Stimulated activated CD8-positive, alpha-beta memory T cell treated with anti-CD3 and anti-CD28 coated beads, Interleukin-7, amount 100 ng/mL, for 24 hours (primary cell): Measurements from ENCODE around the gene ABCB4.

Source experiments
- DNase-seq: peaks from one replicate; pipeline ENCODE4 v3.0.0-alpha.2; 2020; ENCODE audit warnings: low read depth

Gene ABCB4

GRCh38 chr7:87475359-87476178 lies at the start of gene ABCB4:
ABCB4 (minus strand) TSS chr7:87475680; CDS start chr7:87475465, 215 bp downstream.
- DNase-seq: no peak

GRCh38 chr7:87518735-87519134 lies 43.3 kb upstream of the ABCB4 start:
- DNase-seq: no peak

DNA sequence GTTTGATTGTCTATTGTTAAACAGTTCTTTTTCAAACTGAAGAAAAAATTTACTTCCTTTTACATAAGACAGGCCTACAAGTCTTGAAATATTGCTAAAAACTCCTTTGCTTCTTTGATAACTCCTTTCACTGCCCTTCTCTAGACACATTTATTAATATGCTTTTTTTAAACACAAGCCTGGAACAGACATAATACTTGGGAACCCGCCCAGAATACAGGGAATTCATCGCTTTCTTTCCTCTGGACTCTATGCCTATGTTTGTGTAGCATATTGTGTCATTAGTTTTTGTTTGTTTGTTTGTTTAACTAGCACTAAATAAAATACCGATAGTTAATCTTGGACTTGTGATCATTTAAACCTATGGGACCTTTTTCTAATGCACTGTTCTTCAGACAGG lies 42.4 kb upstream of the ABCB4 start:
- DNase-seq: no peak

DNA sequence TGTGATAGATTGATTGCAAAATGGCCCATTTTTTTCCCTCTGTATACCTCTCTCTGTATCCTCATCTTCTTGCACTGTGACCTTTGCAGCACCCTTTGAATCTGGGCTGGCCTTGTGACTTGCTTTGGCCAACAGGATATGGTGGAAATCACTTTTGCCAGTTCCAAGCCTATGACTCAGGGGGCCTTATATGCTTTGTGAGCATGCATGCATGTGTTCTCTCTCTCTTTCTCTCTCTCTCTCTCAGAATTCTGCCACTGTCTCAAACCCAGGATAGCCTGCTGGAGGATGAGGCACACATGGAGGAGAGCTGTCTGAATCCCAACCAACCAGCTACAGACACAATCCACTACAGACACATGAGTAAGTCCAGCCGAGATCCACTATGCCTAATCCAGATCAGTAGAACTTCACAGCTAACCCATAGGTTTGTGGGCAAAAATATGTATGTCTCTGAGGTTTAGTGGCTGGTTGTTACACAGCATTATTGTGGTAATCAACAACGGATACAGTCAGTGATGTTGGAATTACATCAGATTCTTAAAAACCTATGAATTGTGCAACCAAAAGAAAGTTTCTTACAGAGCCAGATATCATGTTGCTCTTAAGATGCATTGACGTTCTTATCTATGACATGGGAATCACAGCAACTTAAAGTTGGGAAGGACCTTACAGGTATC lies 41.8 kb upstream of the ABCB4 start:
- DNase-seq: no peak

GRCh38 chr7:87513735-87514335 lies 38.4 kb upstream of the ABCB4 start:
- DNase-seq: no peak

DNA sequence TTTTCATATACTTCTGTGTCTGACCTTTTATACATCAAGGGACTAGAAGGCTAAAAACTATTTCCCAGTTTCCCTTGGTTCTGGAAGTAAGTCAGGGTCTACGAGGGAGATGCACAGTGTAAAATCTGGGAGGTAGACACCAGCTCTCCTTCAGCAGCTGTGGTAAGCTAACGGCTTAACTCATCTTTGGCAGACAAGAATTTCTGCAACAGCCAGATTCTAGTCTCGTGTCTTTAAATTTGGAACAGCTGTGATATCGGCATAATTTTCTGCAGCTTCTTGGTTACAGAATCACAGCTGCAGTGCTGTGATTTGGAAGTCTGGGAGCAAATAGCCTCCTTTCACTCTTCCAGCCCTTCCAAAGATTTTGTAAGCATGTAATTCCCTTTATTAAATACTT lies 37.4 kb upstream of the ABCB4 start:
- no peak for DNase-seq

DNA sequence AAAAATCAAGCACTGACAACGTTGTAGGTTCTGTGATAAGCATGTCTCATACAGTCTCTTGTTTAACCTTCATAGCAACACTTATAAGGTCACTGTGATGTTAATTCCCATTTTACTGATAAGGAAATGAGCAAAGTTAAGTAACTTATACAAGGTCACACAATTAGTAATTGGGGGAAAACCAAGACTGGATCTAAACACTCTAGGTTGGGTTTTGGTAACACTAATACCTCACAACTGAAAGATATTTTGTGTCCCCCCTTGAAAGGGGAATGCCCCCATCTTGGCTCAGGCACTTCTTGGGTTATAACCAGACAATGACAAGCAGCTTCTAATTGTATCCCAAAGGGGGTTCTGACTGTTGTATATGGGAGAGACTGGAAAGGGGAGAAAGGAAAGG lies 36.0 kb upstream of the ABCB4 start:
- DNase-seq: no peak

GRCh38 chr7:87510411-87510875 lies 35.0 kb upstream of the ABCB4 start:
- no peak for DNase-seq

DNA sequence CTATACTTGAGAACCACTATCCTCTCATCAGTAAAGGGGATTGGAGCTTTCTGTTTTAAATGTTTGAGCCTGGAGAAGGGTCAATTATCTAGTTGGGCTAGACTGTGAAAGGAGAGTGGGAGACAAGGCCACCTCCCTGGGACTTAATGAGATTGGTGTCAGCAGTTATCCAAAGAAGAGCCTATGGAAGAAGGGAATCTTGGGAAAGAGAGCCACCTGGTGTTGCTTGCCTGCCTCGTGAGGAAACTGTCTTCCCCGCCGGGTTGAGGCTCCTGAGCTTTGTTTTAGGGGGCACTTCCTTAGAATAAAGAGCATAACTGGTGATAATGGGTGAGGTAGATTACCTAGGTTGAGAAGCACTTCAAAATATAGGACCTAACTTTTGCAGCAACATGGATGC lies 32.0 kb upstream of the ABCB4 start:
- DNase-seq: no peak

DNA sequence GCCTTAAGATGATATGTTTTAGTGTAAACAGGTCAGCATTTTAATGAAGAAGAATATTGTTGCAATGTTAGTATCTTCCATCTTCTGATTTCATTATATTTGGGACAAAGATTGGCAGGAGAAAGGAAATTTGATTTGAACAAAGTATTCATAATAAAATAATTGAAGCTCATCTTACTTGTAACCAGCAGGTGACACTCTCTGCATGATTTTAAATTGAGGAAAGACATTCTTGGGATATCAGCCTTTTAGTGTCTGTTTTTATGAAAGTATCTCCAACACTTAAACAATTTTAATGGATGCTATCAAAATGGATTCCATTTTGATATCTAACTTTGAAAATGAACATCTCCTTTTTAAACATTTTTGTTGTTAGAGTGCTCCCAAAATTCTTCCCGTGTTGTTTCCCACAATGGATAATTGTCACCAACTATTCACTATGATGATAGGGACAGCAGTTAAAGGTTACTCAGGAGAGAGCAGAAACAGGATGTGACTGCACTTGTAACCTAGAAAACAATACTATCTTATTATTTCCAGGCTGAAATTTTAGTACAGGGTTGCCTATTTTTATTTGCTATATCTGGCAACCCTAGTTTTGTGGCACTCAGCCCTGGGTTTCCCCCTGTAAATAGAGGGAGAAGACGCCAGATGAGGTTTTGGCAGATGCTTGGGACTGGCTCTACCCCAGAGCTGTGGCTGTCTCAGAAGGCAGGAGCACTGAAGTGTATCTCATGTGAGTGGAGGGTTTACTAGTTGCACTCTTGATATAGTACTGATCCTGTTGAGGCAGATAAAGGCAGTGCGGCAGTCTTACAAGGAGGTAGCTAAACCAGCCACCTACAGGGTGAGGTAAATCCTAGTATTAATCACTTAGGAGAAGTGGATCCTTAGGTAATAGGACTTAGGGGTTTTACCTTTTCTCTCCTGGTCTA lies 31.0 kb upstream of the ABCB4 start:
- DNase-seq: no peak

DNA sequence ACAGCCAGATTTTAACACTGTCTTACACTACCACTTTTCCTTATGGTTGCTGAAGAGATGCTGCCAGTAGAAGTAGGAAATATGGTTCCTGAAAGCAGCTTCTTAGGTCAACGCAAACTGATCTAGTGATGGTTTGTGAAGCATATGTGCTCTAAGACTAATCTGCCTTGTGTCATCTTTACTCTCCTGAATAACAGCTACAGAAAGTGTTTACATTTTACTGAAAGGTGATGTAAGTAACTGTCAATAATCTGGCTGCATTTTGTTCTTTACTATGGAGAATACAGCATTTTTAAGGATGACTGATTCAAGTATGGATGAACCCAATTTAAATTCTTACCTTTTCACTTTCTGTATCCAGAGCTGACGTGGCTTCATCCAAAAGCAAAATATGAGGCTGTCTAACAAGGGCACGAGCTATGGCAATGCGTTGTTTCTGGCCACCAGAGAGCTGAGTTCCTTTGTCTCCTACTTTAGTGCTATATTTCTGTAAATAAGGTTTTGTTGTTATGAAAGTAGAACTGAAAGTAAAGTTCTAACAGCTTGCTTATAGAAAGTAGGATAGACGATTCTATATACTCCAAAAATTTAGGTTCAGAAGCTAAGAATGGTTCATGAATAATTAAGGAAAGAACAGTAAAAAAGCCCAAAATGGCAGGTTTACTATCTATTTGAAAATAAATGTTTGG lies 30.2 kb upstream of the ABCB4 start:
- DNase-seq: no peak

GRCh38 chr7:87505122-87505521 lies 29.6 kb upstream of the ABCB4 start:
- no peak for DNase-seq

DNA sequence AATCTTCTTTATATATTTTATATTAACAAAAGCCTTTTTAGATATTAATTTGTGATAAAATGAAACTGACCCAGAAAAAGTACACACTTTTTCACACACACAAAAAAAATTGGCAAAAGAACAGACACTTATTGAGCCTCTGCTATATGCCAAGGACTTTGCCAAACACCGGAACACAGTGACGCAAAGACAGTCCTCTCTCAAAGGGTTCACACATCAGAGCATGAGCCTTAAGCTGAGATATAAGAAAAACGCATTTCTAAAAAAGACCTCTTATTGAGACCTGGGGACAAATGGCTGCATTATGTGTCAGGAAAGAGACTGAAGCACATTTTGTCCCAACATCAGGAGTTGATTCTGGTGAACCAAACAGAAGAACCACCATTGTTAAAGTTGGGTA lies 24.0 kb upstream of the ABCB4 start:
- DNase-seq: no peak

- no peak for DNase-seq
Measured at GRCh38 chr7:87498893-87499292, 23.4 kb upstream of the ABCB4 start.

DNA sequence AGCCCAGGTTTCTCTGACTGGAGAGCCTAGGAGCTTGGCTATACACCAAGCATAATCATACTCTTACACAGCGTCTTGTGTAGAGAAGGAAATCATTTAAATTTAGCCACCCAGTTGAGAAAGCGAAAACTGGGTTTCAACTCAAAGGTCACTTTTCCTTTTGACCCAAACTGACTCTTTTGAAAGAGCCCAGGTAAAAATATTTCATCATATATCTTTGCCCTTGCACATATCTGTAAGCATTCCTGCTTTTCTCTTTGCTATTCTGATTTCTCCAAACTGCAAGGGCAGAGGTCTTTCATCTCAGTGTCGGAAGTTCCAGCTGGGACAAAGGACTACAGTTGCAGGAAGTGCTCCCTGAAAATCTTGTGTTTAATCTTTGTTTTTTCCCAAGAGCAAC lies 22.0 kb upstream of the ABCB4 start:
- DNase-seq: no peak

DNA sequence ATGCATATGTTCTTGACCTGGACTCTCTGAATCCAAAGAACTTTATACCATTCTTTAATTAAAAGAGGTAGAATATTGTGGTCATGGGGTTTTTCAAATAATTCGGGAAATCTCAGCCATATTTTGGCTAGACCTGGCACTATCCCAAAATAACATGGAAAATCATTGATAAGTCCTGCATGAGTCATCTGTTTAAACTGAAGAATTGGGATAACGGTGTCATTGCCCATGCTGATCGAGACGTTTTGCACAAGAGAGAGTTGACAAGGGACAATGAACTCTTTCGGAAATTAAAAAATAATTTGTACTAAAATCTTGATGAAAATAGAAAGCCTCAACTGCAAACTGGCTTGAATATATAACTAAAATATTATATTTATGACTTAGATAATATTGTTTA lies 19.9 kb upstream of the ABCB4 start:
- DNase-seq: no peak

- no peak for DNase-seq
Measured at GRCh38 chr7:87494454-87494853, 19.0 kb upstream of the ABCB4 start.

DNA sequence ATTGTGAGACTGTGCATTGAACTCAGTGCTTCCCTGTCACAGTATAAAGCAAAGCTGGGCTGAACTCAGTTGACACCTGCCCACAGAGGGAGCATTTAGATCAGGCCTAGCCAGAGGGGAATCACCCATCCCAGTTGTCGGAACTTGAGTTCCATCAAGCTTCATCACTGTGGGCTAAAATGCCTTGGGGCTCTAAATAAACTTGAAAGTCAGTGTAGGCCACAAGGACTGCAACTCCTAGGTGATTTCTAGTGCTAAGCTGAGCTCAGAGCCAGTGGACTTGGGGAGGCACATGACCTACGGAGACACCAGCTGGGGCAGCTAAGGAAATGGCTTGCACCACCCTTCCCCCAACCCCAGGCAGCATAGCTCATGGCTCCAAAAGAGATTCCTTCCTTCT lies 7.7 kb upstream of the ABCB4 start:
- no peak for DNase-seq

DNA sequence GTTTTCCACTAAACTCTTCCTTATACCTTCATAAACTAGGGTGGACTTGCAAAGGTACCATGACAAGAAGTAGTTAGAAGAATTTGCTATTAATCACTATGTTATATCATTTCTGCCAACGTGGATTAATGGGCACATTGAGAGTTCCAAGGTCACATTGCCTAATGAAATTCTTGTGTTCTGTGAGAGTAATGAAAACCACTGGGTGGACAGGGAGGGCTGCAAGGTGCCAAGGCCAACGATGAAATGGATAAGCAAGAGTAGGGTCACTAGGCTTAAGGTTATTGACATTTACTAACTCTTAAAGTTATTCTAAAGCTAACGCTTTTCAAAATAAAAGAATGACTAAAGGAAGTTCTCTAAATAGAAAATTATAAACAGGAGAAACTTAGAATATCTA lies 6.6 kb upstream of the ABCB4 start:
- DNase-seq: no peak

GRCh38 chr7:87480386-87480785 lies 4.9 kb upstream of the ABCB4 start:
- no peak for DNase-seq

DNA sequence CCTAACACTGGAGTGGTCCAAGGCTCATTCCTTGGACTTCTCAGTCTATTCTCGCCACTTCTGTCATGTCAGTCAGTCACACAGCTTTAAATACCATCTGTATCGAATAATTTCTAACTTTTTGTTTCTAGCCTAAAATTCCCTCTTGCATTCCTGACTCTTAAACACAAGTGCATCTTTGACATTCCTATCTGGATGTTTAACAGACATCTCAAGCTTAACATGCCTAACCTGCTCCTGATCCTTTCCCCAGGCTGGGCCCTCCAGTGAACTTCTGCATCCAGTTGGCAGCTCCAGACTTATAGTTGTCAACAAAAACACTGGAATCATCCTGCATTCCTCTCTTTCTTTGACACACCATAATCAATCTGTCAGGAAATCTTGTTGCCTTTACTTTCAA lies 4.5 kb upstream of the ABCB4 start:
- DNase-seq: no peak

- no peak for DNase-seq
Measured at GRCh38 chr7:87476179-87476557, 688 bp upstream of the ABCB4 start.
